Stimulated activated CD8-positive, alpha-beta memory T cell treated with anti-CD3 and anti-CD28 coated beads, Interleukin-15, amount 100 ng/mL, for 24 hours (primary cell): ENCODE measurements around the gene PRELID3B.

Experiments used
- DNase-seq: peaks from one replicate; pipeline ENCODE4 v3.0.0-alpha.2; 2020; ENCODE audit warnings: low read depth

PRELID3B gene

DNA sequence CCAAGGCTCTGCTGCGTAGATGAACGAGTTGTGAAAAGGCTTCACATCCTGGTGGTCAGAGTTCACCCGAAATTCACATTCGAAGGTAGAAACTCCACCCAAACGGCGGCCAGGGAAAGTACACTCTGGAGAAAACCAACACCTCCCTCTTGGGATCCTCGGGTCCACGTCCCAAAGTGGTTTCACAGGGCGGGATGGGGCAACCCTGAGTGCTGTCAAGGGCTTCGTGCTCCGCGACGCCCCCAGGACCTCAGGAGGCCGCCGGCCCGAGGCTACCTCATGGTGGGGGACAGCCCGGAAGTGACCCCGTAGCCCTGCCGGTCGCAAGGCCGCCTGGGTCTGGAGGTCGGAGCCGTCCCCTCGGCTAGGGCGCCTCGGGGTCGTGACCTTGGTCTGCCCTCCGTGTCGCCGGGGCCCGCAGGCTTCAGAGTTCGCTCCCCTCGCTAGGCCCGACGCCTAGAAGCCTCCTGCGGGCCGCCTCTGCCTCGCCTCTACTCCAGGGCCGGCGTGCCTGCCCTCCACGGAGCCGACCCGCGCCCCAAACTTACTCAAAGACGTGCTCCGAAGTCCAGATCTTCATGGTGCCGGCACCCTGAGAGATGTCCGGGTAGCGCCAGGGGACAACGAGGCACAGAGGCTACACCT lies at the start of gene PRELID3B:
TSS of gene PRELID3B (minus strand) at position 636 of the 645 bp plus-strand sequence. CDS start at position 580, 56 bp downstream.
- no peak for DNase-seq

DNA sequence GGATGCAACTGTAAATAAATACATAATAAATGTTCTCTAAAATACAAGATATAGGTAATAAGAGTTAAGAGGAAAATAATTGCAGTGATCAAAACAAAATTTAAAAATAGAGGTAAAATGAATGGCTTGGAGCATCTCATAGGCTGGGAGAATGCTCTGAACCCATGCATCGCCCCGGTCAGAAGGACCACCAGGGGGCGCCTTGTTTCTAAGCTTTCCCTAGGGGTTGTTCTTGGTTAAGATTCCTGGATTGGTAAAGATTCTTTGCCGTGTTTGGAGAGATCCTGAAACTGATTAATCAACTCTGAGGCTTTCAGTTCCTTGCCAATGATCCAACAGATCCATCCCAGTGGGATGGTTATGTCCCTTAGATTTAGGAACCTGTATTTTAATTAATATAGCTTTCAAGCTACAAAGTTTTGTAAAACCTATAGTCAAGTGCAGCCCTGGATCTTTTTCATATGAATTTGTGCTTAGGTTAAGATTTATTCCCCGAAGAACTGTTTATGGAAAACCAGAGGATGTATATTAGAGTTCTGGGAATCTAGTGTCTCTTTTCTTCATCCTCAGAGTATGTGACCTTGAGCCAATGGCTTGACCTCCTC lies 45.3 kb upstream of the PRELID3B start:
- DNase-seq = peak; percentile 77

DNA sequence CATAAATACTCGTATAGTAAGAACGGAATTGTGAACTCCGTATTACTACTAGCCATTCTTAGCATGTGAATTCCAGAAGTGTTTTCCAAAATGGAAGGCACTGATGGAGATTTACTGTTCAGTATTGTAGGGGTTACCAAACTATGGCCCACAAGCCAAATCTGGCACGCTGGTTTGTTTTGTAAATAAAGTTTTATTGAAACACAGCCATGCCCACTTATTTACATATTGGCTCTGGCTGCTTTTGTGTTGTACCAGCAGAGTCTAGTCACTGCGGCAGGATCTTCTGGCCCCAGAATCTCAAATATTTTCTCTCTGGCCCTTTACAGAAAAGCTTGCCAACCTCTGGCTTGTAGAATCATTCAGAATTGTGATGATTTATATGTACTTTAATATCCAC lies 44.3 kb upstream of the PRELID3B start:
- DNase-seq = no peak

DNA sequence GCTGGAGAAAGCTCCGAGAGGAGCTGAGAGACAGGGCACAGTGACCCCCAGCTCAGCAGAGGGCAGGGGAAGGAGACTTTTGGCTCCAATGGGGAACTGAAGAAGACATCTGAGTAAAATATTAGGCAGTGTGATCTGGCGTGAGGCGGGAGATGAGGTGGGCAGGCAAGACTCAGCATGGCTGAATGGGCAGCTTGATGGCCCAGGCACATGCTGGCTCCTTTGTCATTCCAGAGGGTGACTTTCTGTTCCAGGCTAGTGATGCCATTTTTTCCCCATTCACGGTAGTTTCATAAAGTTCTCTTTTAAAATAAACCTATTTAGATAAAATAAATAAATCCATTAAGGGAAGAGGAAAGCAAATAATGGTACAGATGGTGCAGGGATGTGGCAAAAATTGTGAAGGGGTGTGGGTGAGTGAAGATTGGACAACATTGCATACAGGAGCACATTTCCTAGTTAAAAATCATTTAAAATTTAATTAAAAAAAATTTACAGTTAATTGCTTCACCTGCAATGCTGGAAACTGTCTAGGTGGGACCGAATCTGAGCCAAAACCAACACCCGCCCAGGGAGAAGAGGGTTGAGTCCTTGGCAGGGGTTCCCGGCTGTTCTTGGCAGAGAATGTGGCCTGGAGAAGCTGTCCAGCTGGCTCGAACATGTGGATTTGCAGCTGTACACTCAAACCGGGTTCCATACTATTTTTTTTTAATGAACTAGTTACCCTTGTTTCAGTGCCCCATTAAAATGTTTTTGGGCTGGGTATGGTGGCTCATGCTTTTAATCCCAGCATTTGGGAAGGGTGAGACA lies 41.7 kb upstream of the PRELID3B start:
- DNase-seq = no peak

DNA sequence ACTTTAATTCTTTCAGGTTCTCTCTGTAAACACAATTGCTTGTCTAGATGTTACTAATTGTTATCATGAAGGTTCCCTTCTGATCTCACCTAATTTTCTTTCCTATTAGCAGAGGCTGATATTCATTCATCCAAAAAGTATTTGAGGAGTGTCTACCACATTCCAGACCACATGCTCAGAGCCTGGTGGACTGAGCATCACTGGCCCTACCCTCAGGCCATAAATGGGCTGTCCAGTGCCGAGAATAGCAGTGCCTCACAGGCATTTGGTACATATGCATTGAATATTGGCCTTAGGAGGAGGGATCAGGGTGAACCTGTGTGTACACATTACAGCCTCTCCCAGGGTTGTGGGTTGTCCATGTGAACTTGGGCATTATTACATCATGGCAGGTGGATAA lies 40.4 kb upstream of the PRELID3B start:
- no peak for DNase-seq

DNA sequence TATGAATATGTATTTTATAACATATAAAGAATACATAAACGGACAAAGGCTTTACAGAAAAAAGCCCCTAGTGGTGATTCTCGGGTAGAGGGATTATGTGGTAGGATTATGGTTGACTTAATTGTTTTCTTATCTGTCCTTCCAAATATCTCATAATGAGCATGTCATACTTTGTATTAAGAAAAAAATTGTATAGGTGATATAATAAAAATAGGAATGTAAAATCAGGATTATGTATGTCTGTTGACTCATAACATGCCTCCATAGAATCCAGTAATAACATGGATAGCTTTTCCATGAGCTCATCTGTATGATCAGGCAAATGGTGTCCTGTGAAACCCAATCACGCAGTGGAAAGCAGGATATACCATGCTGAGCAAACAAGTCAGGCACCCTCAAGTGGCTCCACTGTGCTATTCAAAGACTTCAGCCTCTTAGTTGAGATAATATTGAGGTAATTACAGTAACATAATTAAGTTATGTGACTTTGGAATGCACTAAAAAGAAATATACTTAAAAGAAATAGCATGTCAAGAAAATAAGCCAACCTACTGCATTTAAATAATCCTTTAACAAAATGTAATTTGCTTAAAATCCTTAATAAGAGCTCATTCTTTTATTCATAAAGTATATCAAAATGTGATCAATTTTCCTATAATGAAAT lies 39.6 kb upstream of the PRELID3B start:
- DNase-seq = no peak

DNA sequence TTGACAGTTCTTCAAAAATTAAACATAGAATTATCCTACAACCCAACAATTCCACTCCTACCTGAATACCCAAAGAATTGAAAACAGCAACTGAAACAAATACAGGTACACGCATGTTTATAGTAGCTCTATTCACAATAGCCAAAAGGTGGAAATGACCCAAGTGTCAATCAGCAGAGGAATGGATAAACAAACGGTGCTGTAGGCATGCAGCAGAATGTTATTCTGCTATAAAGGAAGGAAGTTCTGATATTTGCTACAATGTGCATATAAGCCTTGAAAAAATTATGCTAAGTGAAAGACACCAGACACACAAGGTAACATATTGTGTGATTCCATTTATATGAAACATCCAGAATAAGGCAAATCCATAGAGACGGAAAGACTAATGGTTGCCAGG lies 38.5 kb upstream of the PRELID3B start:
- DNase-seq = no peak

DNA sequence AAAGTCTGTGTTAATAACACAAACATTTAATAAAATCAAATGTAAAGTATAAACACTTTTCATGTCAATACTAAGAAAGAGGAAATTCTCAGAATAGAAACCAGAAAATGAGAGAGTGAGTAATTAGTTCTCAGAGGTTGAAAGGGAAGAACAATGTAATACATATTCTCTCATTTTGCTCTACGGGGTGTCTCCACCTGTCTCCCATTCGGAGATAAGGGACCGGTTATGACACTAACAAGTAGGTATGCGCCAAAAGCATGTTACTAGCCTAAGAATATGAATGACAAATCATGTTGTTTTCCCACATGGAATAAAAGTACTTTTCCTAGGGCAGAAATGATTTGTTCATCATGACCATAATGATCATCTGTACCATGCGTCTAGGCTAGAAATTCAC lies 35.6 kb upstream of the PRELID3B start:
- DNase-seq = no peak

DNA sequence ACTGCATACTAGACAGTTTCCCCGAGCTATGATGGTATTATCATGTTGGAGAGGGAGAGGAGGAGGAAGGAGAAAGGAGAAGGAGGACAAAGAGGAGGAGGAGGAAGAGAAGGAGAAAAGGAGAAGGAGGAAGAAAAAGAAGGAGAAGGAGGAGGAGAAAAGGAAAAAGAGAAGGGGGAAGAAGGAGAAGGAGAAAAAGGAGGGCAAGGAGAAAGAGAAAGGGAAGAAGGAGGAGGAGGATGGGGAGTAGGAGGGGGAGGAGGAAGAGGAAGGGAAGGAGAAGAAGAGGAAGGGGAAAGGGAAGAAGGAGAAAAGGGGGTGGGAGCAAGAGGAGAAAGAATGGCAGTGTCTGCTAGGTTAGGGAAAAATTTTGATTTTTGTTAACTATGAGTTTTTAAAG lies 35.1 kb upstream of the PRELID3B start:
- DNase-seq = no peak

DNA sequence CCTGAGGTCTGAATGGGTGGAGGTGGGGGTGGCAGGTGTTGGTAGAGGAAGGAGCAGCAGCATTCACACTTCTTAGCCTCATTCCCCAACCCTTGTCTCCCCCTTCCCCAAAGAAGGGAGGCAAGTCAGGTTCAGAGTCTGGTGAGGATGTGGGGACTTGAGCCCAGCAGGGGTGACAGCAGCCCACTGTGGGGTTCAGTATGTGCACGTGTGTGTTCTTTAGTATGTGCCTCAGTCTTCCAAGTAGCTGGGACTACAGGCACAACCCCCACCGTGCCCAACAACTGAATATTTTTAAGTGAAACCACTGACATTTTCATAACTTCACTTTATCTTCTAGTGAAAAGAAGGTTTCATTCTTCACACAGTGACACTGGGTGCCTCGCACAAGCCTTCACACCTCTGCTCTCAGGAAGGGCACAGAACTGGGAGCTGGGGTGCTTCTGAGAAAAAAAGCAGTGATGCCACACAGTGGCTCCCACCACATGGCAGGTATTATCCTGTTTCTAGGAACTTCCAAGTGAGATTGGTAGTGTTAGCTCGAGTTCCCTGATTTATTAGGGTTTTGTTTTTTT lies 33.4 kb upstream of the PRELID3B start:
- DNase-seq = no peak

DNA sequence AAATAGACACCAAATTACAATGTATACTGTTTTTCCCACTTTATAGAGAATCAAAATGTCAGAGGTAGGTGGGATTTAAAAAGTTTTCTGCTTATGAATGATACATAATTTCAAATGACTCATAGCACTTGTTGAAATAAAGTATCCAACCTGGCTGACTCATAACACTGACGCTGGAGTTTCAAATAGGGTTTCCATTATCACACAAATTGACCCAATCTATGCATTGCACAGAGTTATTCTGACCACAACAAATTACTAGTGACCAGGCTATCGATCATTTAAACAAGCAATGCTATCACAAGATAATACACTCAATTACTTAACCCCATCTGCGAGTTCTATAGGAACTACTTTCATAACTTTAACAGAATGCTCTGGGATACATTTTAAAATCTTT lies 31.9 kb upstream of the PRELID3B start:
- no peak for DNase-seq

DNA sequence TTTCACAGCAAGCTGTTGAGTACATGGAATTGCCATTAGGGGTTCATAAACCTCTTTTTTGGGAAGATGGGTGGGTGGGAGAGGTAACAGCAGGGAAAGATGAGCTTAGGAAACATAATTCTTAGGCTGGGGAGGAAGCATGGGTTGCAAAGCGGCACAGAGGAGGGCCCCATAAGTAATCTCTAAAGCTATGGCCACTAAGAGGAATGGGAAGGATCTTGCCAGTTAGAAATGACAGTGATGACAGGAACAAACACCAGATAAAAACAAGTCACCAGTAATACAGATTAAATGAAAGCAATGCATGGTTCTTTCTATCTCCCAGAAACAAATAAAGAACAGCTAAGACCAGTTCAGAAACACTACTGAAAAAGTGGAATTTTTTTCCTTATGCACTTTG lies 31.0 kb upstream of the PRELID3B start:
- DNase-seq = no peak

DNA sequence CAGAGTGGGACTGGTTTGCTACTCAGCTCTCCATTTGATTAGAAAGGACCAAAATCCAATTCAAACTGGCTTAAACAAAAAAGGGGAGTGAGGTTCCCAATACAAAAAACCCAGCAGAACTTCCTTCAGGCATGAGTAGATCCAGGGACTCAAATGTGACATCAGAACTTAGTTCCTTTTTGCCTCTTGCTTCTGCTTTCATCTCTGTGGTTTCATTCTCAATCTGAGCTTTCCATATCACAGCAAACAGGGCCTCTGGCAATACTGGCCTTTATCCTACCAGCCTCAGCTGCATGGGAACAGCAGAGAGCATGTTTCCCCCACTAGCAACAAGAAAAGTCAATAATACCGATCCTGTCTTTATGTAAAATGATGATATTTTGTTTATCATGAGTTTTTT lies 28.6 kb upstream of the PRELID3B start:
- DNase-seq = no peak

DNA sequence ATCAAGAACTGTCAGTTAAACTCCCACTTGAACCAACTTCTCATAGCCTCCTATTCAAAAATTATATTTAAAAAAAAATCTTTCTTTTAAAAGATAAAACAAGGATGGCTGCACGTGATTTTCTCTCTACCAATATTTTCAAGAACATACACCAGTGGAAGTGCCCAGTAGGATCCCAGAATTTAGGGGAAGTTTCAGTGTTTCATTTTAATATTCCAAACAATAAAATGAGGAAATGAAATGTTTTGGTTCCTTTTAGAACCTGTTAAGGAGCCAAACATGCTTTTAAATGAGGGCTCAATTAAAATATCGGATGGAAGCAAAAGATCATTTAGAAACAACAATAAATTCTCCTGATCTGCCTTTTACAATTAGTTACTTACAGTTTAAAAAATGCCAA lies 26.4 kb upstream of the PRELID3B start:
- DNase-seq = no peak

DNA sequence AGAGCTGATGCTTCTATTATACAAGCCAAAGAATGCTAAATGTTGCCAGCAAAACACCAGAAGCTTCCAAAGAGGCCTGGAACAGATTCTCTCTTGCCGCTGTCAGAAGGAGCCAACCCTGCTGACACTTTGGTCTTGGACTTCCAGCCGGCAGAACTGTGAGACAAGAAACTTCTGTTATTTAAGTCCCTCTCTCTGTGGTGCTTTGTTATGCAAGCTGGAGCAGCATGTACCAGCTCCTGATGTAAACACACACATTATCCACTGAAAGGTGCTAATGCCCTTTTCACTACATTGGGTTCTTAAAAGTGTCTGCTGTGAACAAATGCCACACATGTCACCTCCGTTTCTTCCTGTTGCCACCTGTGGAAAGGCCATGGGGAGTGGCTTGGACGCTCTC lies 25.9 kb upstream of the PRELID3B start:
- DNase-seq = no peak

DNA sequence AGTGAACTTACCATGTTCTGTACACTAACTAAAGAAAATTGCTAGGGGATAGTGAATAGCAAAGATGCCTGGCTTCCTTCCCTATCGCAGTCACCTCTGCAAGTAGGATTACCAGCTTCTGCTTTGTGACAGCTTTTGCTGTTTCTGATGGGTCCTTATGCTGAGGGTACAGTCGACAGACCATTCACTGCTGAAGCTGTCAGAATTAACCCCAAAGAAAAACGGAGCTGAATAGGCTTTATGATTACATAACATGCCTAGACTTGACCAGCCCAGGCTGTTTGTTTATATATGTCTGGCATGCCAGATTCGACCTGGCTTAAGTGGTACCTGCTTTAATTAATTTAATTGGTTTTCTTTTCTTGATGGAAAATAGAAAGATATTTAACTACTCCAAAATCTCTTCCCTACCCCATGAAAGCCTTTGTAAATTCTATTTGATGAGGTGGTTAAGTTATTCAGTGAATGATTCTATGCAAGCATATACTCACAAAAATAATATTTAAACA lies 21.7 kb upstream of the PRELID3B start:
- DNase-seq = no peak

DNA sequence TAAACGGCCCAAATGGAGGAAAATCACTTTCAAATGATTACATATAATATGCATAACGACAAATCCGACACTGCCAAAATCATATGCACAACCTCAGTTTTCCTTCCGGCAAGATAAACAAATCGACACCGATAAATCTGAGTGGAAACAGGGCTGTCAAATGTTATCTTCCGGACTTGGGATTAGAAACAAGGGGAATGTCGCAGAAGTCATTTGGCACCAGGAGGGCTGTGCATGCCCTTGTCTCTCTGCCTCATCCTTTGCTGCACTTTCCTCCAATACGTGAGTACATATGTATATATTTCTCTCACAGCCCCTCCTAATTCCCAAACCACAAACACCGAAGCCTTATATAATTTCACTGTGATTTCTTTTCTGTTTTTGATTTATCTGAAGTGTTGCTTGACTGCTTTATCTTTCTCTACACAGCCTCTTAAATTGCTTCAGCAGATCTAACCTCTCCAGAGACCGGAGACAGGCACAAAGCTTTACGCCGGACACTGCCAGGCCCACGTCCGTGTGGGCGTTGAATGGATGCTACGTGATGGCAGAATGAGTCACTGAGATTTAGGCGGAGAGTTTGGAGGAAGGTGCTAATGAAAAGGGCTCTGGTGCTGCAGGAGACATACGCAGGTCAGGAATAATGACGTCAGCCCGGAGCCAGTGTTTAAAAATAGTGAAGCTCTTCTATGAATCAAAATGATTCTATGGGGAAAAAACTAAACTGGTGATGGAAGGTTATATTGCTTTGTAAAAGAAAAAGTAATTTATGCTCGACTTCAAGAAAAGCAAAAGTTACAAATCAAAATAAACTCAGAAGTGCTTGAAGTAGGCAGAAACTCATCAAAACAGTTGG lies 21.0 kb upstream of the PRELID3B start:
- DNase-seq = no peak

DNA sequence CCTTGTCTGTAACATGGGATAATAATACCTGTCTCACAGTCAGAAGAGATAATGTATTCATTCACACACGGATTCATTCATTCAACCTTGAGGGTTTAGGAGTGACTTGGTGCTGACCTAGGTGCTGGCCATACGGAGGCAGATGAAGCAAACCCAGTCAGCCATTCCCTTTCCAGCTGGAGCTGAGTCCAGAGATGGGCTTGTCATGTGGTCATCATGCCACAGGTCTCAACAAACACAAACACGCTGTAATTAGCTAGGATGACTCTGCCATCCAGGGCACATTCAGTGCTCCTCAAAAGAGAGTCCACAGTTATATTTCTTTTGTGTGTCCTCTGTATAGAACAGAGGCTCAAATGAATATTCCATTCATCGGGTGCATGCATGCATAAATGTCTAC lies 19.5 kb upstream of the PRELID3B start:
- no peak for DNase-seq

DNA sequence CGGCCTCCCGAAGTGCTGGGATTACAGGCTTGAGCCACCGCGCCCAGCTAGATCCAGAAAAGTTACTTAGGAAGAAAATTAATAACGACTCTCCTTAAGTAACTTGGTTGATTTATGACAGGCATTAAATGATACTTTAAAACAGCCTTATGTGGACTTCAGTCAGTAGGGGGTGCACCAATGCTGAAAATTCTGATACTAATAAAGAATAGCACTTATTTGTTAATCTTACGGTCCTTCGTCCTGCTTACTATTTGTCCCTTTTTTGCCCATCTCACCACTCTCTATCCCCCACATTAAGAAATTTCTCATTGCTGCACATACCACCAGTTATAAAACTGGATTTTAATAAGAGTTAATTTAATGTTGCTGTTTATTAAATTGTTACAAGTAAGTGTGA lies 12.7 kb upstream of the PRELID3B start:
- DNase-seq = no peak

DNA sequence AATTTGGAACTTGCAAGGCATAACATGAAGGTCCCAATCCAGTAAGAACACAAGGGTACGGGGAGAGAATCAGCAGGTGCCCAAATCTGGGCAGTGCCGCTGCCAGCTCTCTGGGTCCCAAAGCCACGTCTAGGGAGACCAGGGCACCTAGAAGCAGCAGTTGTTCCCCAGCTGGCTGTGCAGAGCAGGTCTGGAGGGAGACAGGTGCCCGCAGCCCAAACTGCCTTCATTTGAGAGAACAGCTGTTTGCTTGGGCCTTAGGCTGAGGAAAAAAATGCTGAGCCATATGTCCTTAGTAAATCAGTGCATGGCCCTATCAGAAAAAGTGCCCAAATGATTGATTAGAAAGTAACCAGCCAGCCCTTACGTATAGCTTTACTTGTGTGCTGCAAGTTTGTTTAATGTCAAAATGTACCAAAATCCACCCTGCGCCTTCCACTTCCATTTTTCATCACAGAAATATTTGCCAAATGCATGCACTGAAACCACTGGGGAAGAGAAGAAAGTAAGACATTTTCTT lies 9.1 kb upstream of the PRELID3B start:
- DNase-seq = no peak

DNA sequence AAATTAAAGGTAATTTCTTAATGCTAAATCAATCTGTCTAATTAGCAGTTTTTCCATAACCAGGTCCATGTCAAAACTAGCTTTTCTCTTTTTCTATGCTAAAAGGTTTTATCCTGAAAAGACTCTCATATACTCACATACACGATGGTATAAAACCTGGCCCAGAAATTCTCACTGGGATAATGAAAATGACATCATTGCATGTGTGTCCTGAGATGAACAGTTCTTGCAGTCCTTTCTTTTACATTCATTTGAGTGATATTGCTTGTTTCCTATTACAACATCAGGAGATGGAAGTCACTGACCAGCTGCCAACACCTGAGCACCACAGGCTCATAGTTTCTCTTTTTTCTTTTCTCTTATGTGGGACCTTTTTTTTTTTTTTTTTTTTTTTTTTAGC lies 7.9 kb upstream of the PRELID3B start:
- no peak for DNase-seq
